Measurements from ENCODE around the gene STK11IP. TPM values are rescaled to one million over a fixed set of nuclear protein-coding genes. Genes with fewer than 3 reads are reported as not detected.
A peak's percentile ranks its signal among the peaks of the same experiment; 100 is the strongest.
"Not testable (repeated sequence)": the region's sequence is repeated elsewhere in the genome, so short reads cannot be mapped to it uniquely, and the experiment has no call there.

STK11IP gene
- total RNA-seq, 1 donor from 2014 or later, result 13.9 TPM

- DNase-seq (ENCODE audit: missing footprints) (no peak), ATAC-seq (no peak)
- intact Hi-C loops (cut with DNase I), result loop anchor here (10.0 kb wide), 1 partner anchor 164 kb away; no protein-coding TSS in a partner anchor
Measured at GRCh38 chr2:219638217-219638947, 40.7 kb downstream of the STK11IP start.

GRCh38 chr2:219638948-219639755, 41.5 kb downstream of the STK11IP start:
- intact Hi-C loops (cut with DNase I), result loop anchor here (10.0 kb wide), 1 partner anchor 164 kb away; no protein-coding TSS in a partner anchor
- no peak for ATAC-seq
- peak; percentile 70 for DNase-seq (ENCODE audit: missing footprints)

- intact Hi-C loops (cut with DNase I), result loop anchor here (1.0 kb wide), 1 partner anchor 98 kb away; the partner anchor contains the start of gene CHPF
- ATAC-seq (no peak), DNase-seq (ENCODE audit: missing footprints) (no peak)
Measured at GRCh38 chr2:219641390-219642068, 43.9 kb downstream of the STK11IP start.

GRCh38 chr2:219642069-219642454, 44.4 kb downstream of the STK11IP start:
- intact Hi-C loops (cut with DNase I), result loop anchor here (1.0 kb wide), 1 partner anchor 99 kb away; the partner anchor contains the start of gene CHPF
- DNase-seq (ENCODE audit: missing footprints), result no peak
- ATAC-seq, result no peak

GRCh38 chr2:219642465-219643083, 44.9 kb downstream of the STK11IP start:
- peak; percentile 98 for DNase-seq (ENCODE audit: missing footprints)
- intact Hi-C loops (cut with DNase I), result loop anchor here (1.0 kb wide), 1 partner anchor 99 kb away; the partner anchor contains the start of gene CHPF
- peak; percentile 71 for ATAC-seq

GRCh38 chr2:219643084-219643473, 45.4 kb downstream of the STK11IP start:
- intact Hi-C loops (cut with DNase I), result no loop called here
- no peak for DNase-seq (ENCODE audit: missing footprints)

GRCh38 chr2:219643788-219644398, 46.2 kb downstream of the STK11IP start:
- intact Hi-C loops (cut with DNase I), result loop anchor here (2.0 kb wide), 1 partner anchor 73 kb away; the partner anchor contains the start of gene OBSL1
- DNase-seq (ENCODE audit: missing footprints) (no peak), ATAC-seq (peak; percentile 23)

More at GRCh38 chr2:219643084-219643473, 45.4 kb downstream of the STK11IP start:
- no peak for ATAC-seq

- DNase-seq (ENCODE audit: missing footprints) (peak; percentile 87), ATAC-seq (peak; percentile 73)
- intact Hi-C loops (cut with DNase I), result loop anchor here (1.0 to 5.0 kb wide), 4 partner anchors 15 to 228 kb away; partner anchors contain the start of genes DES and OBSL1
Measured at GRCh38 chr2:219644801-219645480, 47.3 kb downstream of the STK11IP start.

- DNase-seq (ENCODE audit: missing footprints), result no peak
- ATAC-seq, result no peak
- intact Hi-C loops (cut with DNase I), result loop anchor here (1.0 to 5.0 kb wide), 4 partner anchors 16 to 229 kb away; partner anchors contain the start of genes DES and OBSL1
Measured at GRCh38 chr2:219645631-219646527, 48.2 kb downstream of the STK11IP start.

GRCh38 chr2:219648176-219648575, 50.5 kb downstream of the STK11IP start:
- intact Hi-C loops (cut with DNase I), result loop anchor here (5.0 kb wide), 1 partner anchor 231 kb away; the partner anchor contains the start of gene DES
- DNase-seq (ENCODE audit: missing footprints) (no peak), ATAC-seq (no peak)

GRCh38 chr2:219648963-219649362, 51.3 kb downstream of the STK11IP start:
- DNase-seq (ENCODE audit: missing footprints), result no peak
- no peak for ATAC-seq
- intact Hi-C loops (cut with DNase I), result loop anchor here (5.0 kb wide), 1 partner anchor 232 kb away; the partner anchor contains the start of gene DES

- ATAC-seq, result no peak
- intact Hi-C loops (cut with DNase I), result no loop called here
- DNase-seq (ENCODE audit: missing footprints), result no peak
Measured at GRCh38 chr2:219650426-219651248, 53.0 kb downstream of the STK11IP start.

- intact Hi-C loops (cut with DNase I); ATAC-seq; DNase-seq (ENCODE audit: missing footprints): not testable (repeated sequence)
Measured at GRCh38 chr2:219651656-219652055, 54.0 kb downstream of the STK11IP start.

GRCh38 chr2:219656526-219656925, 58.9 kb downstream of the STK11IP start:
- no peak for DNase-seq (ENCODE audit: missing footprints)
- intact Hi-C loops (cut with DNase I), result no loop called here
- no peak for ATAC-seq

GRCh38 chr2:219658196-219658846, 60.7 kb downstream of the STK11IP start:
- DNase-seq (ENCODE audit: missing footprints) (no peak), ATAC-seq (peak; percentile 75)
- intact Hi-C loops (cut with DNase I), result no loop called here

Measured in Right ventricle myocardium inferior (tissue), 1 donor.